ENCODE measurements around the gene SLC22A1.

- TF ChIP-seq, protein P1, sequence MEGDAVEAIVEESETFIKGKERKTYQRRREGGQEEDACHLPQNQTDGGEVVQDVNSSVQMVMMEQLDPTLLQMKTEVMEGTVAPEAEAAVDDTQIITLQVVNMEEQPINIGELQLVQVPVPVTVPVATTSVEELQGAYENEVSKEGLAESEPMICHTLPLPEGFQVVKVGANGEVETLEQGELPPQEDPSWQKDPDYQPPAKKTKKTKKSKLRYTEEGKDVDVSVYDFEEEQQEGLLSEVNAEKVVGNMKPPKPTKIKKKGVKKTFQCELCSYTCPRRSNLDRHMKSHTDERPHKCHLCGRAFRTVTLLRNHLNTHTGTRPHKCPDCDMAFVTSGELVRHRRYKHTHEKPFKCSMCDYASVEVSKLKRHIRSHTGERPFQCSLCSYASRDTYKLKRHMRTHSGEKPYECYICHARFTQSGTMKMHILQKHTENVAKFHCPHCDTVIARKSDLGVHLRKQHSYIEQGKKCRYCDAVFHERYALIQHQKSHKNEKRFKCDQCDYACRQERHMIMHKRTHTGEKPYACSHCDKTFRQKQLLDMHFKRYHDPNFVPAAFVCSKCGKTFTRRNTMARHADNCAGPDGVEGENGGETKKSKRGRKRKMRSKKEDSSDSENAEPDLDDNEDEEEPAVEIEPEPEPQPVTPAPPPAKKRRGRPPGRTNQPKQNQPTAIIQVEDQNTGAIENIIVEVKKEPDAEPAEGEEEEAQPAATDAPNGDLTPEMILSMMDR (IDR thresholded peaks at IDR 0.05), result no peak
- TF ChIP-seq EZH2 (IDR thresholded peaks at IDR 0.05; ENCODE audit: borderline replicate concordance, insufficient read depth, low read depth, low read length, poor library complexity, severe bottlenecking), result no peak
Observed at GRCh38 chr6:160141001-160141726, 19.5 kb downstream of the SLC22A1 start.

Data from B cell (primary cell).